Fibroblast of skin of left biceps (primary cell): Measurements from ENCODE around the gene EED.
A peak's percentile ranks its signal among the peaks of the same experiment; 100 is the strongest.
"Not testable (repeated sequence)": the region's sequence is repeated elsewhere in the genome, so short reads cannot be mapped to it uniquely, and the experiment has no call there.

Source experiments
- DNase-seq, 2 experiments: peaks; one replicate each; pipeline ENCODE4 v3.0.0-alpha.2; 2013; ENCODE audit warnings: low read depth in 2 of 2

Gene EED

GRCh38 chr11:86218125-86219084 is 26.1 kb upstream of the EED start:
- DNase-seq = peak; percentile 29 to 32

GRCh38 chr11:86219311-86220193 is 25.0 kb upstream of the EED start:
- no peak for DNase-seq

GRCh38 chr11:86220653-86221052 is 23.9 kb upstream of the EED start:
- no peak for DNase-seq

DNA sequence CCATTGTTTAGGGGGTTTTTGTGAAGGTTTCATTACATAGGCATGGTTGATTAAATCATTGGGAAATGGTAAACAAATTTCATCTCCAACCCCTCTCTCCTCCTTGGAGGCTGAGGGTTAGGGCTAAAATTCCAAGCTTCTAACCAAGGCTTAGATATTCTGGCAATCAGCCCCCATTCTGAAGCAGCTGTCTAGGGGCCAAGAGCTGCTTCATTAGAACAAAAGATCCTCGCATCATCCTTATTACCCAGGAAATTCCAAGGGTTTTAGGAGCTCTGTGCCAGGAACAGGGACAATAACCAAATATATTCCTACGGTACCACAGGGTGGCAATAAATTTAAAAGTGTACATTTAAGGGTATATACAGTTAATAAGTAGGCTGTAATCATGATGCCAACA is 22.5 kb upstream of the EED start:
- no peak for DNase-seq

DNA sequence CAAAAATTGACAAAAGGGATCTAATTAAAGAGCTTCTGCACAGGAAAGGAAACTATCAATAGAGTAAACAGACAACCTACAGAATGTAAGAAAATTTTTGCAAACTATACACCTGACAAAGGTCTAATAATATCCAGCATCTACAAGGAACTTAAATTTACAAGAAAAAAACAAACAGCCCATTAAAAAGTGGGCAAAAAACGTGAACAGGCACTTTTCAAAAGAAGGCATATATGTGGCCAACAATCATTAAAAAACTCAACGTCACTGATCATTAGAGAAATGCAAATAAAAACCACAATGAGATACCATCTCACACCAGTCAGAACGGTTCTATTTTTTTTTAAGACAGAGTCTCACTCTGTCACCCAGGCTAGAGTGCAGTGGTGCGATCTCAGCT is 20.0 kb upstream of the EED start:
- DNase-seq = not testable (repeated sequence)

DNA sequence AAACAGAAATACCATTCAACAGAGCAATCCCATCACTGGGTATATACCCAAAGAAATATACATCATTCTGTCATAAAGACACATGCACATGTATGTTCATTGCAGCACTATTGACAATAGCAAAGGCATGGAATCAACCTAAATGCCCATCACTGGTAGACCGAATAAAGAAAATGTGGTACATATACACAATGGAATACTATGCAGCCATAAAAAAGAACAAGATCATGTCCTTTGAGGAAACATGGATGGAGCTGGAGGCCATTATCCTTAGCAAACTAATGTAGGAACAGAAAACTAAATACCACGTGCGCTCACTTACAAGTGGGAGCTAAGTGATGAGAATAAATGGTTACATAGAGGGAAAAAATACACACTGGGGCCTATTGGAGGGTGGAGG is 19.2 kb upstream of the EED start:
- DNase-seq = not testable (repeated sequence)

GRCh38 chr11:86228269-86229038 is 16.1 kb upstream of the EED start:
- DNase-seq = no peak

DNA sequence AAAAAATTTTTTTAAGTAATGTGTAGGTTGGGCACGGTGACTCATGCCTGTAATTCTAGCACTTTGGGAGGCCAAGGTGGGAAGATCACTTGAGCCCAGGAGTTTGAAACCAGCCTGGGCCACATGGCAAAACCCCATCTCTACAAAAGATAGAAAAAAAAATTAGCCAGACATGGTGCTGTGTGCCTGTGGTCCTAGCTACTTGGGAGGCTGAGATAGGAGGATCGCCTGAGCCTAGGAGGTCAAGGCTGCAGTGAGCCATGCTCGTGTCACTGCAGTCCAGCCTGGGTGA is 15.6 kb upstream of the EED start:
- not testable (repeated sequence) for DNase-seq

DNA sequence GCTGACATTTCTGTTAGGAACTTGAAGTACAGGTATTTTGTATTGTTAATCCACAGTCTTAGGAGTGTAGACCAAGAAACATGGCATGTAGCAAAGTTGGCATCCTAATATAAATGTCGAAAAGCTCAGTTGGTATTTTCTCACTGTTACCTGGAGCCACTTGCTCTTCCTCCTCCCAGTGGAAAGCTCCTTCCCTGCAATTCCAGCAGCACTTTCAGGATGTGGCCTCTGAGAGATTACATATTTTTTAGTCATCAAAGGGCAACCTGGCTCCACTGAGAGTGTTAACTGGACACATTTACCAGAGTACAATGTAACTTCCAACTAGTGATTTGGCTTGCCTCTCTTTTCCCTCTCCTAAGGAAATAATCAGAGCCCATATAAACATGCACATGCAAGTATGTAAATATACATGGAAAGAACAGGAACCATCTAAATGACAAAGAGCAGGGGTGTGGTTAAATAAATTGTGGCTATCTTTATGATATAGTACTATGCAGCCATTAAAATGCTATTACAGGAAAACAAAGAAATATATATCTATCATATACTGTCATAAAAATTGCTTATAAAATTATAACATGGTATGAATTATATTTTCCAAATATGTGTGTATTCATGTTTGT is 14.3 kb upstream of the EED start:
- no peak for DNase-seq

GRCh38 chr11:86230921-86231434 is 13.6 kb upstream of the EED start:
- no peak for DNase-seq

GRCh38 chr11:86232556-86232955 is 12.0 kb upstream of the EED start:
- no peak for DNase-seq

- no peak for DNase-seq
Measured at GRCh38 chr11:86234831-86235461, 9.6 kb upstream of the EED start.

- DNase-seq = no peak
Measured at GRCh38 chr11:86237267-86237804, 7.2 kb upstream of the EED start.

GRCh38 chr11:86240164-86240563 is 4.4 kb upstream of the EED start:
- no peak for DNase-seq

DNA sequence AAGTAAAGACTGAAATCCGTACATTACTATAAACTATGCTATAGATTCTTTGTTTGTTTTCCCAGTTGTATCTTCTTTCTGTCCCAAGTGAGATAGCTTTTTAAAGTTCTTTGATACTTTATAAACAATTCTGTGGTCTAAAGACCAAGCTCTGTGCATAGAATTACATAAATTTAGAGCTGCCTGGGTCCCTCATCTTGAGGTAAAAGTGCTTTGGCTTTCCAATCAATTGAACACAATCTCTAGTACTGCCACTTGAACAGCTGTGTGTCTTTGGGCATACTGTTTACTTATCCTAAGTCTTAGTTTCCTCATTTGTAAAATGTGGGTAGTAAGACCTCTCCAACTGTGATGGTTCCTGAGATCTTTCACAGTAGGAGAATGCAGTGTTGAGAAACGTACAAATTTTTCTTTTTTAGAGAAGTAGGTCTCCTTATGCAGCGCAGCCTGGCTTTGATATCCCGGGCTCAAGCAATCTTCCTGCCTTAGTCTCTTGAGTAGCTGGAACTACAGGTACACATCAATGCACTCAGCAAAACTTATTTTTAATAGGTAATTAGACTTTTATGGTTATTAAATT is 2.5 kb upstream of the EED start:
- no peak for DNase-seq

DNA sequence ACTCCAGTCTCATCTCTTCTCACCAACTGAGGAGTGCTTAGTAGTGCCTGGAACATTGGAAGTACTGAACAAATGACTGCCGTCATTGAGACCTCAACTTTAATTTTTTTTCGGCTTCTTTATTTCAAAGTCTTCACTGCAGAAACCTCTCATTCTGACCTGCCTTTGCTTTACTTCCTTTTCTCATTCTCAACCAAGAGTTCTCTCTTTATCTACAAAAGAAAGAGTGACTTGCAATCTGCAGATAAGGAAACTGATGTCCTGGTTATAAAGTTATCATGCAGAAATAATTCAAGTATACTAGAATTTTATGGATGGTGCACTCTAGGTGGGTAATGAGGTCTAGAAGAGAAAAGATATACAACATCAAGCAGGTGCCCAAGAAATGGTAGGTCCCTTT is 1.2 kb upstream of the EED start:
- no peak for DNase-seq

GRCh38 chr11:86244063-86244521 is 461 bp upstream of the EED start:
- peak in 1 of 2 experiments; percentile 63 for DNase-seq

GRCh38 chr11:86245369-86246292 is 1.1 kb downstream of the EED start:
- DNase-seq = no peak

DNA sequence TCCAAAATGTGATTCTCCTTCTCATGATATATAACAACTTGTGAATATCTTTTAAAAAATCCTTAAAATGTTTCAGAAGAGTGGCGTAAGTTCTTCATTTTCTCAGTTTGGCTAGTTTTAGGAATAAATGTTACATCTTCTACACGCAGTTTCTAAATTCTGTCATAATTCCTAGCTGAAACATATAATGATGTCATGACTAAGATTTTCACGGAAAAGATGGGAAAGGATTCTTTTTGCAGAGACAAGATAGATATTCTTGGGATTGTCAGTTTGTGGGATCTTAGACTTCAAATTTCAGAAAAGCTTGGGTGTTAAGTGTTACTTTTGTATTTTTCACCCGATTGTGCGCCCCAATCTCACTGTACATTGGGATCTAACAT is 1.7 kb downstream of the EED start:
- no peak for DNase-seq
